Neutrophil (primary cell): Measurements from ENCODE around the gene C9orf50.

Experiments used
- H3K27ac ChIP-seq: fragments of 200-600 bp; sonication (generic); 2 replicates; pipeline ENCODE4 v1.5.1; 2016; ENCODE audit warnings: mild to moderate bottlenecking, moderate library complexity
- H3K27me3 ChIP-seq: fragments of 200-600 bp; sonication (generic); 2 replicates; pipeline ENCODE4 v1.6.0; 2016; ENCODE audit warnings: mild to moderate bottlenecking
- H3K36me3 ChIP-seq: fragments of 200-600 bp; sonication (generic); 2 replicates; pipeline ENCODE4 v1.5.1; 2017
- H3K4me1 ChIP-seq, 2 experiments: fragments of 200-600 bp in 1 of 2; sonication (generic) in 1 of 2; 1 replicate in 1 of 2; 2 replicates in 1 of 2; pipeline versions ENCODE4 v1.5.1 to v1.6.1; 2013 to 2016; ENCODE audit warnings: low read depth in 1 of 2, low read length in 1 of 2, mild to moderate bottlenecking in 1 of 2, moderate library complexity in 1 of 2; ENCODE audit not compliant: control insufficient read depth in 1 of 2, insufficient read depth in 1 of 2
- H3K4me3 ChIP-seq, 2 experiments: fragments of 200-600 bp in 1 of 2; sonication (generic) in 1 of 2; 1 replicate in 1 of 2; 2 replicates in 1 of 2; pipeline ENCODE4 v1.5.1; 2013 to 2016; ENCODE audit warnings: low read depth in 1 of 2, low read length in 1 of 2, mild to moderate bottlenecking in 1 of 2, moderate library complexity in 1 of 2
- H3K9me3 ChIP-seq: fragments of 200-600 bp; sonication (generic); 2 replicates; pipeline ENCODE4 v1.5.1; 2016
- TF ChIP-seq, protein P1 (sequence below): fragments of 200-600 bp; sonication (generic); IDR thresholded peaks from 2 replicates; pipeline ENCODE4 v1.5.1; 2016; ENCODE audit warnings: antibody characterized with exemption

C9orf50 gene

DNA sequence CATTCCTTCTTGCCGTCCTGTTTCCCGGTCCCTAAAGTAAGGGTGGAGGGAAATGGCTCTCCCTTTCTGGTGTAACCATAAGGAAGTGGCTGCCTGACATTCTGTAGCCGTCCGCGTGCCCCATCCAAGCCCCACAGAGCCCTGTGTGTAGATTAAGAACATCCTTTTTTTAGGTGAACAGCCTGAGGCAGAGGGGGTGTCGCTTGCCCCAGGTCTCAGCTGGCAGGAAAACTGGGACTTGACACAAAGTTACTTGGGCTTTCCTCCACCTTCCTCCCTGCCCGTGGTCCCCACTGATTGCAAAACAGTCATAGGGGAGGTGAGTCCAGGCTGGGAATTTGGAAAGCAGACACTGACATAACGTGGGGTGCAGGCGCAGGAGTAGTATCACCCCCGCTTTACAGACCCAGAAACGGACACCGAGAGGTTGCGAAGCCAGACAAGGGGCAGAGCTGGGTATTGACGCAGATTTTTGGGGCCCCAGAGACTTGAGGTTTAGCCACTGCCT is 22.8 kb downstream of the C9orf50 start:
- Histone ChIP-seq H3K36me3 (no peaks in the 10 kb centered on the region), H3K4me1 (peaks cover 47 to 49% of the 10 kb centered on the region in 2 experiments), H3K27ac (no peak overlapping the region), H3K27me3 (peaks cover 32% of the 10 kb centered on the region), H3K9me3 (no peaks in the 10 kb centered on the region), H3K4me3 (peak overlapping the region; percentile 40 to 41)
- TF ChIP-seq, protein P1, sequence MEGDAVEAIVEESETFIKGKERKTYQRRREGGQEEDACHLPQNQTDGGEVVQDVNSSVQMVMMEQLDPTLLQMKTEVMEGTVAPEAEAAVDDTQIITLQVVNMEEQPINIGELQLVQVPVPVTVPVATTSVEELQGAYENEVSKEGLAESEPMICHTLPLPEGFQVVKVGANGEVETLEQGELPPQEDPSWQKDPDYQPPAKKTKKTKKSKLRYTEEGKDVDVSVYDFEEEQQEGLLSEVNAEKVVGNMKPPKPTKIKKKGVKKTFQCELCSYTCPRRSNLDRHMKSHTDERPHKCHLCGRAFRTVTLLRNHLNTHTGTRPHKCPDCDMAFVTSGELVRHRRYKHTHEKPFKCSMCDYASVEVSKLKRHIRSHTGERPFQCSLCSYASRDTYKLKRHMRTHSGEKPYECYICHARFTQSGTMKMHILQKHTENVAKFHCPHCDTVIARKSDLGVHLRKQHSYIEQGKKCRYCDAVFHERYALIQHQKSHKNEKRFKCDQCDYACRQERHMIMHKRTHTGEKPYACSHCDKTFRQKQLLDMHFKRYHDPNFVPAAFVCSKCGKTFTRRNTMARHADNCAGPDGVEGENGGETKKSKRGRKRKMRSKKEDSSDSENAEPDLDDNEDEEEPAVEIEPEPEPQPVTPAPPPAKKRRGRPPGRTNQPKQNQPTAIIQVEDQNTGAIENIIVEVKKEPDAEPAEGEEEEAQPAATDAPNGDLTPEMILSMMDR: no peak

DNA sequence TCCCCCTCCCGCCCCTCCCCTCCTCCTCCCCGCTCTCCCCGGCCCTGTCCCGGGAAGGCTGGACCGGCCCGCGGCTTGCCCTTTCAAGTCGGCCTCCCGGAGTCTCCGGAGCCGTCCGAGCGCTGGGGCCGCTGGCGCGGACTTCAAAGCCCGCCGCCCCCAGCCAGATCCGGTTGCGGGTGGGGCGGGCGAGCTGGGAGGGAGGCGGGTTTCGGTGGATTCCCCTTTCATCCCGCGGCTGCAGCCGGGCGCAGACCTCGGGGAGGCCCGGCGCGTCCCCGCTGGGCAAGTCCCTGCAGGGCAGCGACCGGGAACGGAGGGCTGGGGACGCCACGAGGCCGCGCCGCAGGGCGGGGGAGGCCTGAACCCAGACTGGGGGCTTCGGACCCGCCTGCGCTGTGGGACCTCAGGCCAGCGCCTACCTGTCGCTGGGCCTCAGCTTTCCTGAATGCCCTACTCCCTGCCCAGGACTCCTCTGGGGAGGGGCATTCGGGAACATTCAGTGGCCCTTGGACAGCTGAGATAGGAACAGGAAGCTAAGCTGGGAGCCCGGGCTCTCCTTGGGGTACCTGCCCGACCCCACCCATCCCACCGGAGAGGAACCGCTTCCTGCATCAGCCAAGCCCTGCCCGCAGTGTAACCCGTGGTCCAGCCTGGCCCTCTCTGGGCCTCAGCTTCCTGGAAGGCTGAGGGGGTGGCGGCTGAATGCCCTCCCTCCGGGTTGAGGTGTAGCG is 23.4 kb downstream of the C9orf50 start:
- TF ChIP-seq, protein P1: no peak
- Histone ChIP-seq H3K9me3 (no peaks in the 10 kb centered on the region), H3K4me1 (peaks cover 44 to 45% of the 10 kb centered on the region in 2 experiments), H3K36me3 (no peaks in the 10 kb centered on the region), H3K27me3 (peaks cover 32% of the 10 kb centered on the region), H3K4me3 (peak overlapping the region; percentile 40 to 41), H3K27ac (no peak overlapping the region)

DNA sequence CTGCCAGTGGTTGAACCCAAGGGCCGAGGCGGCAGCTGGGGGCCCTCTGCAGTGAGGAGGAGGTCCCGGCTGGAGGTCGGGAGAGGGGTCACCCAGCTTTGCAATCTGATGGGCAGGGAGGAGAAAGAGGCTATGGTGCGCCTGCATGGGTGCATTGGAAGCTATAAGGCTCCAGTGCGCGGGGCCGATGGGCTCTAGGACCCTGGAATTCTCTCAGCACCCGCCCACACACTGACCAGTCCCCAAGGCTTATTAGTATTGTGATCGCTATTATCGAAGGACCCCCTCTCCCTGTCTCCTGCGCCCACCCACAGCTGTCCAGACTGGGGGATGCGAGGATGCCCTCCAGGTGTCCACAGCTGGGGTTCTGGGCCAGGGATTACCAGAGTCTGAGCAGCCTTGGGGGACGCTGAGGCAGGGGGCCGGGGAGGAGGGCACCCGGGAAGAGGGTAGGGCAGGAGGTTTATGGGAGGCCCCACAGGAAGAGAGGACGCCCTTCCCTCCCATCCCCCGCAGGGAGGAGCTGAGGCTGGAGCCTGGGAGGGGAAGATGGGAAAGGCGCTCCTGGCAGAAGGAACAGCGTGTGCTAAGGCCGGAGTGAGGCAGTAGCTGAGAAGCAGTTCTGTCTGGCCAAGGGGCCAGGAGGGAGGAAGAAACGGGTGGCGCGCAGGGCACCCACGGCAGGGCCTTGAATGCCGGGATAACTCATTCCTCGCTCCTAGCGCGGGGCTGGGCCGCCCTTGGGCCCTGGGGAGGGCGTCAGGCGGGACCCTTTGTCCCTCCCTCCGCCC is 24.2 kb downstream of the C9orf50 start:
- Histone ChIP-seq H3K27ac (no peak overlapping the region), H3K4me1 (peaks cover 44 to 45% of the 10 kb centered on the region in 2 experiments), H3K36me3 (no peaks in the 10 kb centered on the region), H3K27me3 (peaks cover 32% of the 10 kb centered on the region), H3K9me3 (no peaks in the 10 kb centered on the region), H3K4me3 (peak overlapping the region in 1 of 2 experiments; percentile 41)
- TF ChIP-seq, protein P1: no peak

DNA sequence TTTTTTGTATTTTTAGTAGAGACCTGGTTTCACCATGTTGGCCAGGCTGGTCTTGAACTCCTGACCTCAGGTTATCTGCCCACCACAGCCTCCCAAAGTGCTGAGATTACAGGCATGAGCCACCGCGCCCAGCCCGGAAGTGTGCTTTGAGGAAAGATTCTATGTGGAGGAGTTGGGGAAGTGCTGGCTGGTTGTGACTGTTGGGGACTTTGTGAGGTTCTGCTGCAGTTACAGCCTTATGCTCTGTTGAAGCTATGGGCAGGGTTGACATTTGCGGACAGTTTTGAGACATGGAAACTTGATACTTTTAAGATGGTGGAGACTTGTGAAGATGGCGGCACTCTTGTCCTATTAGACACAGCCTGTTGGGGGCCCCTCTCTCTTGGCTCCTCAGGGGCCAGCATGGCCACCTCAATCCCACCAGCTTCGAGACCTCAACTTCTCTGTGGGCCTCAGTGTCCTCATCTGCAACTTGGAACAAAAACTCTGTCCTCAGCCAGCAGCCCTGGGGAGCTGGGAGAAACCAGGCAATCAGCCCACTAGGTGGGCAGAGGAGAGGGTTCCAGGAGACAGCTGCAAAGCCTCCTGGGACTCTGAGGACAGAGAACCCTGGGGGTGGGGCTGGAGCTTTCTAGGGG is 24.9 kb downstream of the C9orf50 start:
- Histone ChIP-seq H3K27ac (no peak overlapping the region), H3K27me3 (peaks cover 32% of the 10 kb centered on the region), H3K4me3 (no peak overlapping the region), H3K9me3 (no peaks in the 10 kb centered on the region), H3K4me1 (peaks cover 44 to 45% of the 10 kb centered on the region in 2 experiments), H3K36me3 (no peaks in the 10 kb centered on the region)
- TF ChIP-seq, protein P1: no peak

DNA sequence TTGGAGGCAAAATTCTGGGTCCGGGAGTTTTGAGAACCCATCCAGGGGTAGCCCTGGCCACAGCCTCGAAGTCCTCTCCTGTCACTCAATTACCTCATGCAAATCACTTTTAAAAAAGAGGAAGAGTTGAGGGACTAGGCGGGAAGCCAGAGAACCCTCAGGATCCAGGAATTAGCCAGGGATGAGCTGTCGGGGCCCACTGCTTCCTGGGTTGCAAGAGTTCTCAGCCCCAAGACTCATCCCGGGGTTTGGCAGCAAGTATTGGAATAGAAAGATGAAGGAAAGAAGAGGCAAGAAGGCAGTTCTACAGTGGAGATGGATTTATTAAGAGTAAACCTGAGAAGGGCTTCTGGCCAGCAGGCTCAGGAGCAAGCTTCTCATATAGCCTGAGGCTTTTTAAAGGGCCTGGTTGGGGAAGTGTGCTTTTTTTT is 25.6 kb downstream of the C9orf50 start:
- Histone ChIP-seq H3K36me3 (no peaks in the 10 kb centered on the region), H3K4me3 (no peak overlapping the region), H3K27ac (no peak overlapping the region), H3K27me3 (peaks cover 32% of the 10 kb centered on the region), H3K9me3 (no peaks in the 10 kb centered on the region), H3K4me1 (peaks cover 44 to 45% of the 10 kb centered on the region in 2 experiments)
- TF ChIP-seq, protein P1: no peak
